Activated T-cell treated with anti-CD3 and anti-CD28 coated beads, Interleukin-2, amount 50 U/mL, for 4 hours (primary cell): Measurements from ENCODE around the gene CENPP. TPM values are rescaled to one million over a fixed set of nuclear protein-coding genes. Genes with fewer than 3 reads are reported as not detected.

ENCODE experiments used
- ATAC-seq, 2 donors: fragments of 200-7000 bp; cut with Tn5 transposase; one replicate each; pipeline ENCODE4 v1.10.0; 2021
- DNase-seq: peaks from one replicate; pipeline ENCODE4 v3.0.0-alpha.2; 2020
- H3K27me3 Mint-ChIP-seq: one replicate; pipeline ENCODE4 v1.8.0; 2021; ENCODE audit warnings: low read depth, mixed read lengths
- H3K36me3 Mint-ChIP-seq: one replicate; pipeline ENCODE4 v1.8.0; 2022; ENCODE audit warnings: mixed read lengths; ENCODE audit not compliant: insufficient read depth
- H3K4me1 Mint-ChIP-seq: one replicate; pipeline ENCODE4 v1.8.0; 2021; ENCODE audit warnings: low read depth, mixed read lengths
- H3K4me3 Mint-ChIP-seq: one replicate; pipeline ENCODE4 v1.8.0; 2021; ENCODE audit warnings: mild to moderate bottlenecking, moderate library complexity, mixed read lengths
- H3K9me3 Mint-ChIP-seq: one replicate; pipeline ENCODE4 v1.8.0; 2021; ENCODE audit warnings: mixed read lengths
- total RNA-seq, 3 donors: library from RNA; stranded (reverse); gene quantifications; one replicate each; pipeline ENCODE4 v1.2.1, GENCODE V29; 2021

Gene CENPP
- total RNA-seq, 3 donors from 2014 or later = 13.7 to 17.7 (median 15.6) TPM

DNA sequence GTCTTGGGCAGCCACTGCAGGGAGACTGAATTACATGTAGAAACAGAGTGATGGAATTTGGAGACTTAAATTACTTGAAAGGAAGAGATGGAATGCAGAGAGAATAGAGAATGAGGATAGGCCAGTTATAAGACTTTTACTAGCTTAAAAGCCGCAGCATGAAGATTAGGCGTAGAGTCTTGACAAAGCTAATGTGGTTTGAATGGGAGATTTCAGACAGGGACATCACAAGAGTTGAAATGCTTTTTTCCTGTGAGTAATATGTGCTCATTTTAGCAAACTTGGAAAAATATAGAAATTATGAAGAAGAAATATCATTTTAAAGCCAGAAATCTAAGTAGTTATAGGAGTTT is 7.5 kb downstream of the CENPP start:
- no peaks in the 10 kb centered on the region for H3K27me3 Mint-ChIP-seq

DNA sequence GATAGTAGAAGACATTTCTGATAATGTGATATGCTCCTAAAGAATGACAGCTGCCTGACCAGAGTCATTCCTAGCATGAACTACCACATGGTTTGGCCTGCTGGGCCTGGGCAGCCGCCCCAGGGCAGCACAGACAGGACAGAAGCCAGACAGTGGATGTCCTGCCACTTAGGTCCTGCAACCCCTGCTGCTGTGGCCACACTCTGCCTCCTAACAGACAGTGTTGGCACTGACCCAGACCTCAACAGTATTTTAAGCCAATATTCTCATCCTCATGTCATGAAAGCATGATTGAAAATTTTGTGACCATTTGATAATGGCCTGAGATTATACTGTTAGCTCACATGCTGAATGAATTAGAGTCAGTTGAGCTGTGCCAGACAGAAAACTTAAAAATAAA is 15.8 kb downstream of the CENPP start:
- ATAC-seq = no peak
- H3K27me3 Mint-ChIP-seq = no peaks in the 10 kb centered on the region
- H3K36me3 Mint-ChIP-seq = peaks cover 20% of the 10 kb centered on the region

More for the DNA sequence above, 7.5 kb downstream of the CENPP start:
- no peak for ATAC-seq
- DNase-seq = no peak
- Mint-ChIP-seq H3K4me3 (no peak overlapping the region), H3K36me3 (peaks cover 15% of the 10 kb centered on the region), H3K4me1 (no peaks in the 10 kb centered on the region), H3K9me3 (no peaks in the 10 kb centered on the region)

DNA sequence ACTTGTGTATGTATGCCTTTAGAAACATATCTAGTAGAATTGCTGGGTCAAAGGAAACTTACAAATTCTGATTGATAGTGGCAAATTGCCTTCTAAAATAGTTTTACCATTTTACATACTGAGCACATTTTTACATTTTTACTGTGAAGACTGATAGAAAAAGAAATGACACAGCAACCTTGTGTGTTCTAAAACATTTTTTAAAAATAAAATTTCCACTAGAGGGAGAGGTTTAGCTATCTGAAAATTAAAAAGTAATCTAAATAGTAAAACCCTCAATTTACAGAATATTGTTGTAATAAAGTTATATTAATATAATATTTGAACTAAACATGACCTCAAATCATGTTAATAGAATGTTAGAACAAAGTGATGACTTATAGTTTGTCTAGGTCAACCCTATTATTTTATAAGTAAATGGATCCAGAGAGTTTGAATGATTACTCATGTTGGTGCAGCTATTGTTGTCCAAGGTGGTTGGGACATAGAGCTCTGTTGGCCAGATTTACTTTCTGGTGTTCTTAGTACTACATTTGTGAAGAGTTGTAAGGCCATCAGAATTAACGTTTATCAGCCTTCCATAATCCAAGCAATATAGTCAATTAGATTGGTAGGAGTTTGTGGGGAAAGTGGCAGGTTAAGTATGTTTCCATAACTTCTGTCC is 17.2 kb downstream of the CENPP start:
- DNase-seq = no peak
- Mint-ChIP-seq H3K4me3 (no peak overlapping the region), H3K9me3 (no peaks in the 10 kb centered on the region), H3K27me3 (no peaks in the 10 kb centered on the region), H3K4me1 (no peaks in the 10 kb centered on the region), H3K36me3 (peaks cover 19% of the 10 kb centered on the region)
- ATAC-seq = no peak

More for the DNA sequence above, 15.8 kb downstream of the CENPP start:
- no peaks in the 10 kb centered on the region for H3K9me3 Mint-ChIP-seq
- H3K4me3 Mint-ChIP-seq = no peak overlapping the region
- DNase-seq = no peak
- no peaks in the 10 kb centered on the region for H3K4me1 Mint-ChIP-seq

DNA sequence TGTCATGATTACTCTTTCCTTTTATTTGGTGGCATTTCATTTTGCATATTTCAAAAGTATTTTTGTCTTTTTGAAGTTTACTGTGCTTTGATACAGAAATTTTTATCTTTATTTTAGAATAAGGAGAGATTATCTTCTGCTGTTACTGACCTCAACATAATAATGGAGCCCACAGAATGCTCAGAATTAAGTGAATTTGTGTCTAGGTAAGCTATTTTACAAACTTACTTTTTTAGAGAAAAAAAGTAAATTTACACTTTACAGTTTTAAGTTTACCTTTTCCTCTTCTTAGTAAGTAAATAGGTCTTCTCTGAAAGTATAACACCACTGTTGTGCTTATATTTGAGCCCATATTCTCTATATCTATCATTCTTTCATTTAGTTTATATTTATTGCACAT is 19.8 kb downstream of the CENPP start:
- no peaks in the 10 kb centered on the region for H3K27me3 Mint-ChIP-seq
- DNase-seq (no peak), ATAC-seq (no peak)
- H3K4me3 Mint-ChIP-seq = no peak overlapping the region
- peaks cover under 1% of the 10 kb centered on the region for H3K4me1 Mint-ChIP-seq
- H3K36me3 Mint-ChIP-seq = peaks cover 15% of the 10 kb centered on the region
- H3K9me3 Mint-ChIP-seq = no peaks in the 10 kb centered on the region

DNA sequence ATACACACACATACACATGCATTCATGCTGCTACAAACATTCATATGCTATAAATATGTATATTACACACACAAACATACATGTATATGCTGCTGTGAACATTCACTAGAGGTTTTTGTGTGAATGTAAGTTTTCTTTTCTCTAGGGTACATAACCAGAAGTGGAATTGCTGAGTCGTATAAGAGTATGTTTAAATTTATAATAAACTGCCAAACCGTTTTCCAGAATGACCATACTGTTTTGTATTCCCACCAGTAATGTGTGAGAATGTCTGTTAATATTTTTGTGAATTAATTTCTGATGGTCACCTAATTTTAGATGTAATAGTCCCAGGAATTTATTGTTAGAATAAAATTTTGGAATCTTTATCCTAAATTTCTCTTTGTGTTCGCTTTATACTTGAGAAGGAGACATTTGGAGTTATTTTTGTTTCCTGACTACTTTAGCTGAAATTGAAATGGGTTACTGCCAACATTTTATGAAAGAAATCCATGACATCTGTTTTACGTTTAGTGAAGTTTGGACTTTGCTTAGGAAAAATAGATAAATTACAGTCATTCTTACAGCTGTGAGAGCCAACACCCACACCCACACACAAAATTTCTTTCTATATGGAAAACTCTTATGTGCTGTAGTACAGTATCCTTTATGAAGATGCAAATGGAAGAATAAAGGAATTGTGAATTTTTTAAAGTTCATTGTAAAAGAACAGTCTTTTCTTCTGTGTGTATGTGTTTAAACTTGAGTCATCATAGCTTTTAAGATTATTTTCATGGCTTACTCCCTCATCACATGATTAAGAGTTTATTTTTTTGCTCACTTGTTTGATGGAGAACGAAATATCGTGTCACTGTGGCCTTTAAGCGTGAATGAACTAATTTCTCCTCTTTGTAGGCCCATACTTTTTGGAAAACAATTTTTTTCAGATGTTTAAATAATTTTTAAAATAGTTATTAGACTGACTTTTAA is 24.3 kb downstream of the CENPP start:
- H3K9me3 Mint-ChIP-seq = peaks cover 5% of the 10 kb centered on the region
- DNase-seq (no peak), ATAC-seq (no peak)
- no peak overlapping the region for H3K4me3 Mint-ChIP-seq
- peaks cover 15% of the 10 kb centered on the region for H3K36me3 Mint-ChIP-seq
- H3K4me1 Mint-ChIP-seq = peaks cover 2% of the 10 kb centered on the region
- H3K27me3 Mint-ChIP-seq = no peaks in the 10 kb centered on the region

DNA sequence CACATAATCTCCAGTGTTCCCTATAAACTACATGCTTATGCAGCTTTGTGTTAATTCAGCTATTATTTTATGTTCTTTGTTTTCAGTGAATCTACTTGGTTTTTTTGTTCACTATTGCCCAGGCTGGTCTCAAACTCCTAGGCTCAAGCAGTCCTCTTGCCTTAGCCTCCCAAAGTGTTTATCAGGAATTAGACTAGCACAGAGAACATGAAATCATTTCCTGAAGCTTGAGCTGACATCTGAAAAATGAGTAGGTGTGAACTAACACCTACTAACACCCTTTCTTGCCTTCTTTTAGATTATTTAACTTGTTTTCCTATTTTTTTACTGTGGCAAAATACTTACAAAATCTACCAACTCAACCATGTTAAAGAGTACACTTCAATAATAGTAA is 25.0 kb downstream of the CENPP start:
- Mint-ChIP-seq H3K27me3 (no peaks in the 10 kb centered on the region), H3K36me3 (peaks cover 15% of the 10 kb centered on the region)
- no peak for ATAC-seq

DNA sequence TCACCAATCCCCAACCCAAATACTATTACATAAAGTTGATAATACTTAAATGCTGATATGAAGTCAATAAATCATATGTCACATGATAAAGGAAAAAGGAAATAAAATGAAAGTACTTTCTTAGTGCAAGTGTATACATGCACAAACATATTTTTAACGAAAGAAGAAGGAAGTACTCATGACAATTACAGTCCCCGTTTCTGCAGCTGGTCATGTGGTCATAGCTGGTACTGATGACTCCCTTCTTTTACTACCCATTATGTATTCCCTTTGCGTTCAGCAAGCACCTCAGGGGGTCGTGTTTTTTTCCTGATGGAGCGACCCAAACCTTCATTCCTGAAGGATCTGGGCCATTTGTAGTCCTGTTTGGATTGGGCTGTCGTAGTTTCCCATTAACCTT is 27.3 kb downstream of the CENPP start:
- ATAC-seq (no peak), DNase-seq (no peak)
- H3K27me3 Mint-ChIP-seq = no peaks in the 10 kb centered on the region
- H3K9me3 Mint-ChIP-seq = peaks cover 16% of the 10 kb centered on the region
- H3K4me3 Mint-ChIP-seq = no peak overlapping the region
- peaks cover 2% of the 10 kb centered on the region for H3K4me1 Mint-ChIP-seq
- peaks cover 16% of the 10 kb centered on the region for H3K36me3 Mint-ChIP-seq

More for the DNA sequence above, 25.0 kb downstream of the CENPP start:
- no peak for DNase-seq
- Mint-ChIP-seq H3K4me1 (peaks cover 2% of the 10 kb centered on the region), H3K9me3 (peaks cover 5% of the 10 kb centered on the region), H3K4me3 (no peak overlapping the region)

DNA sequence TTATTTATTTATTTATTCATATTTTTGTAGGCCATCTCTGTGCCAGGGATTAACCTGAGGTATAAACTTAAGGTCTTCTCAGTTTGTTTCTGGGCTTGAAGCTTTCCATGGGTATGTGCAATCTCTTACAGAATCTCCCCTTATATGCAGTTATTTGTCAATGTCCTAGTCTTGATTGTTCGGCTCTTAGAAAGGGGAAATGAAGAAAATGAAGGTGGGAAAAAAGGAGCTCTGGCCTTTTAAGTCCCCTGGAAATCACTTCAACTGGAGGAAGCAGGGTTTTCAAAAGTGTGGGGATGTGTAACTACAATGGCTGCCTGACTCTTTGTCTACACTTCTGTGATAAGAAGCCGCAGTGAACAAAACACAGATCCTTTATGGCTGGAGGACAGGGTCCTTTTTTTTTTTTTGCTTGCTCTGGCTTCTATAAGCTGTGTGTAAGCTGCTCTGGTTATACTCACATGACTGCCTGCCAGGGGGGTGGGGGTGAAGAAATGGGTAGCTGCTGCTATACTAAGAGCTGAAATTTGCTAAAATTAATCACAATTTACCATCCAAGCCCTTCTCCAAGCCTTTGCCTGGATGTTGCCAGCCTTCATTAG is 33.7 kb downstream of the CENPP start:
- Mint-ChIP-seq H3K27me3 (no peaks in the 10 kb centered on the region), H3K36me3 (peaks cover 14% of the 10 kb centered on the region), H3K4me3 (no peak overlapping the region), H3K4me1 (no peaks in the 10 kb centered on the region), H3K9me3 (peaks cover 24% of the 10 kb centered on the region)
- DNase-seq = no peak
- no peak for ATAC-seq

DNA sequence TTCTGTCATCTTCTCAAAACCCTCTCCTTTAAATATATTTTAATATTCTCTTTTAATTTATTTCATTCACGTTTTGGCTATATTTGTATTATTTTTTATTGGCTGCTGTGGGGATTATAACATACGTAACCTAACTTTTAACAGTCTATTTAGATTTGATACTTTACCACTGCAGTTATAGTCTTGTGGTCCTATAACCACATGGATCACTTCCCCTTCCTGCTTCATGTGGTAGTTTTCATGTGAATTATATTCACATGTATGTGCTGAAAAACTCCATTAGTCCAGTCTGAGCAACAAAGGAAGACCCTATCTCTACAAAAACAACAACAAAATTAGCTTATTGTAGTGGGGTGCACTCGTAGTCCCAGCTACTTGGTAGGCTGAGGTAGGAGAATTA is 34.3 kb downstream of the CENPP start:
- Mint-ChIP-seq H3K4me1 (no peaks in the 10 kb centered on the region), H3K27me3 (no peaks in the 10 kb centered on the region), H3K9me3 (peaks cover 22% of the 10 kb centered on the region), H3K4me3 (no peak overlapping the region), H3K36me3 (peaks cover 10% of the 10 kb centered on the region)
- ATAC-seq (no peak), DNase-seq (no peak)

DNA sequence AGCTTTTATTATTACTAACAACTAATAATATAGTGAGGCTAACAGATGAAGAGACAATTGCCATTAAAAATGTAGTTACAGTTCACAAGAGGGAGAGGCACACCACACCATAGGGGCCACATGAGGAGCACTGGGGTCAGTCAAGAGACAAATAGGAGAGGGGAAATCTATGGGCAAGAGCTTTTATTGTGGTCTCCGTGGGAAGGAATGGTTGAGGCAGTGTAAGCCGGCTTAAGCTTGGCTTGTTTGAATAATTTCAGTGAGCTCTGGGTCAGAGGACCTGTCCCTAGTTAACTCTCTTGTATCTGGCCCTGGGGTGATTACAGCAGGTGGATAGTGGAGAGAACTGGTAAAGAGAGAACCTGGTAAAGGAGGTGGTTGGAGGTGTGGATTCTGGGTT is 43.3 kb downstream of the CENPP start:
- Mint-ChIP-seq H3K27me3 (no peaks in the 10 kb centered on the region), H3K9me3 (peaks cover 18% of the 10 kb centered on the region), H3K4me3 (no peak overlapping the region), H3K36me3 (peaks cover 10% of the 10 kb centered on the region), H3K4me1 (no peaks in the 10 kb centered on the region)
- DNase-seq (no peak), ATAC-seq (no peak)

DNA sequence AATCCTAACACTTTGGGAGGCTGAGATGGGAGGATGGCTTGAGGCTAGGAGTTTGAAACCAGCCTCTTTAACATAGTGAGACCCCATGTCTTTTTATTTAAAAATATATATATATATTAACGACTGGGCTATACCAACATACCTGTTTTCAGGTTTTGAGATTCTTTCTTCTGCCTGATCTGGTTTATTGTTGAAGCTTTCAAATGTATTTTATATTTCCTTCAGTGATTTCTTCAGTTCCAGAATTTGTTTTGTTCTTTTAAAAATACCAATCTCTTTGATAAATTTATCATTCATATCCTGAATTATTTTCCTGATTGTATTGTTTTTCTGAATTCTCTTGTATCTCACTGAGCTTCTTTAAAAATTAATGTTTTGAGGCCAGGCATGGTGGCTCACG is 47.4 kb downstream of the CENPP start:
- DNase-seq (no peak), ATAC-seq (no peak)
- H3K4me1 Mint-ChIP-seq = peaks cover 1% of the 10 kb centered on the region
- H3K9me3 Mint-ChIP-seq = peaks cover 31% of the 10 kb centered on the region
- no peak overlapping the region for H3K4me3 Mint-ChIP-seq
- no peaks in the 10 kb centered on the region for H3K27me3 Mint-ChIP-seq
- H3K36me3 Mint-ChIP-seq = peaks cover 18% of the 10 kb centered on the region

DNA sequence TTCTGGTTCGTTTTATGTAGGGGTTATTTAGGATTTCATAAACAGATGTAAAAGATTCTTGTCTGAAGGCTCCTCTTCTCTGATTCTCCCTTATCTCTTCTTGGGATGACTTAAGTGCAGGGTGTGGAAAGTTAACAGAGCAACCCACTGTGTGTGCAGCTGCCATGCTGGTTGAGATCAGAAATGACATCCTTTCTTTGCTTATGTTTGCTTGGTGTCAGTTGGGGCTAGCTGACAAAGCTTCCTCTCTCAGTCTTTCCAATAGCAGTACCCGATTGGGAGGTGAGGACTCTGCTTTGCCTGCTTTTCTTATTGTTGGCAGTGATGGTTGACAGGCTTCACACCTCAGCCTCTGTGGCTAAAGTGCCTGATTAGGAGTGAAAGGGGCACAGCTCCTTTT is 52.1 kb downstream of the CENPP start:
- peaks cover 10% of the 10 kb centered on the region for H3K4me1 Mint-ChIP-seq
- no peak for DNase-seq
- no peaks in the 10 kb centered on the region for H3K27me3 Mint-ChIP-seq
- H3K4me3 Mint-ChIP-seq = no peak overlapping the region
- peaks cover 23% of the 10 kb centered on the region for H3K9me3 Mint-ChIP-seq
- ATAC-seq = no peak
- peaks cover 13% of the 10 kb centered on the region for H3K36me3 Mint-ChIP-seq

DNA sequence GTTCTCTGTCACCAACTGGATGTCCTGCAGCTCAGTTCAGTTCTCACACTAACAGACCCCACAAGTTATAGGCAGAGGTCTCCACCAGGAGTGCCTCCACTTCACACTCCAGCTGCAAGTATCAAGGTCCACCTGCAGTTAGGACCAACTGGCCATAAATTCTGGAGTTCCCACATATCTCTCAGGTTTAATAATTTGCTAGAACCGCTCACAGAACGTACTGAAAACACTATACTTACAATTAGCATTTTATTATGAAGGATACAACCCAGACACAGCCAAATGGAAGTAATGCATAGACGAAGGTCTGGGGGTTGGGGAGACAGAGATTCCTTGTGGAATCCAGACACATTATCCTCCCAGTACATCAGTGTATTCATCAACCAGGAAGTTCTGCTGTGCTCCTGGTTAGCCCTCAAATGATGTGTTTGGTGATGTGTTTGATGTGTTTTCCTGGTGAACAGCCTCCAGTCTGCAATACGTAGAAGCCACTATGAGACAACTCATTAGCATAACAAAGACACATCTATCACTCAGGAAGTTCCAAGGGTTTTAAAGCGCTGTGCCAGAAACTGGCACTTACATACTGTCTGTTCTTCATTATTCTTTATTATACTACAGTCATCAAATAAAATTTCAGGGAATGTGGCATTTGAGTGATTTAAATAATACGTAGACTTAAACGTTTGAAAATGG is 53.3 kb downstream of the CENPP start:
- H3K4me1 Mint-ChIP-seq = peaks cover 10% of the 10 kb centered on the region
- H3K4me3 Mint-ChIP-seq = no peak overlapping the region
- ATAC-seq = no peak
- peaks cover 13% of the 10 kb centered on the region for H3K36me3 Mint-ChIP-seq
- no peak for DNase-seq
- no peaks in the 10 kb centered on the region for H3K27me3 Mint-ChIP-seq
- H3K9me3 Mint-ChIP-seq = peaks cover 20% of the 10 kb centered on the region

DNA sequence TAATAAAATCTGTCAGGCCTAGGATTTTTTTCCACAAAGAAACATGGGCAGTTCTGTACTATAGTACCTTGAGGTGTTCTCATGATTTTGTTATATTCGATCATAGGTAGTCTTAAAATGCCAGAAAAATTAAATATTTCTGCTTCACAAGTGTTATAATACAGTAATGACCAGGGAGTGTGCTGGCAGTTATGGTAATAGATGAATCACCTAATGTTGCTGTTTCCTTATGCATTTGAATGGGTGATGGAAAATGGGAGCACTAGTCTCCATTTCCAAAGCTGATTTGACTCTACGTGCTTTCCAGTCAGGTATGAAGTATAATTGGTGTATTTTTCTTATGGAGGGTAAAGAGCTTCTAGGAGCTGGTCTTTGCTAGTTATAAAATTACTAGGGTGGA is 54.9 kb downstream of the CENPP start:
- ATAC-seq = no peak
- Mint-ChIP-seq H3K9me3 (peaks cover 9% of the 10 kb centered on the region), H3K27me3 (no peaks in the 10 kb centered on the region), H3K4me3 (no peak overlapping the region), H3K4me1 (peaks cover 11% of the 10 kb centered on the region), H3K36me3 (peaks cover 9% of the 10 kb centered on the region)
- no peak for DNase-seq
